Calu3 (cell line): ENCODE data around the gene SEC22C. TPM values are rescaled to one million over a fixed set of nuclear protein-coding genes. Genes with fewer than 3 reads are reported as not detected.

Experiments used
- Bru-seq: library from RNA; stranded (reverse); fragments of 400-500 nt; gene quantifications from one replicate; lab custom pipeline; 2021; lab: Mats Ljungman, UMichigan
- BruChase-seq, 2 experiments: library from RNA; stranded (reverse); fragments of 400-500 nt; gene quantifications; one replicate each; lab custom pipeline; 2021; lab: Mats Ljungman, UMichigan
- BruUV-seq: library from RNA; stranded (reverse); fragments of 400-500 nt; replicated peaks from 2 replicates; lab custom pipeline; 2021; lab: Mats Ljungman, UMichigan
- CTCF ChIA-PET: fragments of 300-600 bp; sonication (Branson Sonifier 250); formaldehyde crosslinking; loops from one replicate; lab custom pipeline; 2022; ENCODE audit warnings: antibody characterized with exemption; lab: Charles Lee
- DNase-seq: peaks from one replicate; pipeline ENCODE4 v3.0.0; 2022
- H3K27ac Mint-ChIP-seq: one replicate; pipeline ENCODE4 v1.8.0; 2022; ENCODE audit warnings: mixed read lengths; ENCODE audit not compliant: unreplicated experiment
- H3K27me3 Mint-ChIP-seq: one replicate; pipeline ENCODE4 v1.8.0; 2022; ENCODE audit warnings: mixed read lengths; ENCODE audit not compliant: unreplicated experiment
- H3K36me3 Mint-ChIP-seq: one replicate; pipeline ENCODE4 v1.8.0; 2022; ENCODE audit warnings: mild to moderate bottlenecking, moderate library complexity, mixed read lengths; ENCODE audit not compliant: insufficient read depth, unreplicated experiment
- H3K4me1 Mint-ChIP-seq: one replicate; pipeline ENCODE4 v1.8.0; 2022; ENCODE audit warnings: mild to moderate bottlenecking, low read depth, mixed read lengths; ENCODE audit not compliant: unreplicated experiment
- H3K4me3 Mint-ChIP-seq: one replicate; pipeline ENCODE4 v1.8.0; 2022; ENCODE audit warnings: mild to moderate bottlenecking, low read depth, moderate library complexity, mixed read lengths; ENCODE audit not compliant: unreplicated experiment
- H3K9me3 Mint-ChIP-seq: one replicate; pipeline ENCODE4 v1.8.0; 2022; ENCODE audit warnings: low read depth, mixed read lengths; ENCODE audit not compliant: unreplicated experiment
- CTCF ChIP-seq: fragments of 200-600 bp; IDR thresholded peaks from one replicate; pipeline ENCODE4 v1.8.0; 2022; ENCODE audit warnings: antibody characterized with exemption; ENCODE audit not compliant: unreplicated experiment
- intact Hi-C: fragments of 100-400 bp; cut with micrococcal nuclease; formaldehyde crosslinking; loops from one replicate; pipeline ENCODE4 v1.10.0; 2022; ENCODE audit not compliant: unreplicated experiment
- long read RNA-seq: library from polyadenylated mRNA; stranded (forward); transcript quantifications from one replicate; pipeline ENCODE4 v2.0.0, GENCODE V29; 2022
- total RNA-seq: library from RNA; stranded (reverse); gene quantifications from 2 replicates; pipeline ENCODE4 v1.2.3, GENCODE V29; 2022

SEC22C gene
- total RNA-seq (32.1 and 42.3 TPM in 2 replicates), Bru-seq, nascent RNA (percentile 66 among the genes with signal in this experiment), BruChase-seq, experiment 1, labeled RNA remaining after a 6-hour chase (percentile 74 among the genes with signal in this experiment), BruChase-seq, experiment 2, labeled RNA remaining after a 2-hour chase (percentile 73 among the genes with signal in this experiment)
- long read RNA-seq, transcript SEC22C-201 (7 exons, 1,380 nt) = minor isoform, 6 of 35 reads
- long read RNA-seq, transcript SEC22C-202 (7 exons, 1,608 nt) = major isoform, 15 of 35 reads
- long read RNA-seq, partial matches to known transcripts = 1 of 35 reads
- long read RNA-seq, other reads (novel, unspliced or antisense) = 12 of 35 reads

GRCh38 chr3:42581709-42582473 is at the start of gene SEC22C:
SEC22C (minus strand) TSS chr3:42581967; CDS start chr3:42569046, 12,921 bp downstream.
- no TSS peak for BruUV-seq
- peak; percentile 96 for DNase-seq
- H3K4me1 Mint-ChIP-seq = peaks cover 35% of the 10 kb centered on the region
- no peaks in the 10 kb centered on the region for H3K9me3 Mint-ChIP-seq
- peak within 1 kb of the TSS; percentile 66 for H3K27ac Mint-ChIP-seq
- peak within 1 kb of the TSS; percentile 90 for H3K4me3 Mint-ChIP-seq
- H3K27me3 Mint-ChIP-seq = no peaks in the 10 kb centered on the region
- no peak for TF ChIP-seq CTCF
- peaks cover 30% of the 10 kb centered on the region for H3K36me3 Mint-ChIP-seq
- intact Hi-C loops = no loop called here
- CTCF ChIA-PET = interaction anchor here (0.6 to 1.4 kb wide), 4 partner anchors 18 to 102 kb away, joined by 3 to 4 read pairs (median 4); partner anchors contain the start of gene NKTR

GRCh38 chr3:42613462-42613861 is 31.7 kb upstream of the SEC22C start:
- peaks cover 10% of the 10 kb centered on the region for H3K4me1 Mint-ChIP-seq

GRCh38 chr3:42612928-42613327 is 31.2 kb upstream of the SEC22C start:
- H3K4me1 Mint-ChIP-seq = peaks cover 10% of the 10 kb centered on the region
- DNase-seq = no peak
- no peaks in the 10 kb centered on the region for H3K27me3 Mint-ChIP-seq
- H3K9me3 Mint-ChIP-seq = no peaks in the 10 kb centered on the region
- no peak for TF ChIP-seq CTCF
- CTCF ChIA-PET = interaction anchor here (1.5 to 1.6 kb wide), 2 partner anchors 22 to 32 kb away, joined by 4 to 5 read pairs; partner anchors contain the start of genes SEC22C and SS18L2
- intact Hi-C loops = no loop called here
- H3K4me3 Mint-ChIP-seq = no peak overlapping the region
- H3K36me3 Mint-ChIP-seq = peaks cover 8% of the 10 kb centered on the region
- no peak overlapping the region for H3K27ac Mint-ChIP-seq
- no TSS peak for BruUV-seq

More at GRCh38 chr3:42613462-42613861, 31.7 kb upstream of the SEC22C start:
- H3K36me3 Mint-ChIP-seq = peaks cover 8% of the 10 kb centered on the region
- no peak overlapping the region for H3K27ac Mint-ChIP-seq
- DNase-seq = no peak
- BruUV-seq = no TSS peak
- H3K9me3 Mint-ChIP-seq = no peaks in the 10 kb centered on the region
- TF ChIP-seq CTCF = no peak
- H3K27me3 Mint-ChIP-seq = no peaks in the 10 kb centered on the region
- CTCF ChIA-PET = interaction anchor here (0.7 to 1.6 kb wide), 4 partner anchors 13 to 32 kb away, joined by 3 to 5 read pairs (median 4); partner anchors contain the start of genes NKTR, SEC22C and SS18L2
- intact Hi-C loops = no loop called here
- H3K4me3 Mint-ChIP-seq = no peak overlapping the region

- no TSS peak for BruUV-seq
- no peak for DNase-seq
- Mint-ChIP-seq H3K27me3 (no peaks in the 10 kb centered on the region), H3K4me1 (peaks cover 10% of the 10 kb centered on the region), H3K4me3 (no peak overlapping the region), H3K36me3 (peaks cover 11% of the 10 kb centered on the region), H3K9me3 (no peaks in the 10 kb centered on the region), H3K27ac (no peak overlapping the region)
- intact Hi-C loops = no loop called here
- CTCF ChIA-PET = interaction anchor here (1.6 kb wide), 1 partner anchor 31 kb away, joined by 4 read pairs; the partner anchor contains the start of gene SEC22C
- TF ChIP-seq CTCF = no peak
These were observed 30.4 kb upstream of the SEC22C start for GRCh38 chr3:42612217-42612616.
